ENCODE results near the gene KIF6. TPM values are rescaled to one million over a fixed set of nuclear protein-coding genes. Genes with fewer than 3 reads are reported as not detected.

Gene KIF6
- total RNA-seq, 4 donors from 2014 or later = 0.40 to 1.3 (median 0.80) TPM

DNA sequence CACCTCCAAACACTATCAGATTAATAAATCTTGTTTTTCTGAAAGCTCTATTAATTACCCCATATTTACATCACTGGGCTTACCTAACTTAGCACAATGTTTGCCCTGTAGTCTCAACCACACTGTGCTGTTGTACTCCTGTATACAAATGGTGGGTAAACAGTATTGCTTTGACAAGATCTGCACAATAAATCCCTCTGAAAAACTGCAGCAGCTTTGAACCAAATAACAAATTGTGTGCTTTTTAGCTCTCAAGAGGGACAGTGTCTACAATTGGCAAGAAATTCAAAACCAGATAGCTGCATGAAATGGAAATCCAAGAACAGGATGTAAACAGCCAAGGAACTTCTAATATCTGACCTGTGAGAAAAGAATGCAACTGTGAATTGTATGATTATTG is 10.4 kb downstream of the KIF6 start:
- TF ChIP-seq POLR2A (IDR thresholded peaks at IDR 0.05) = no peak
- no peak for TF ChIP-seq CTCF (IDR thresholded peaks at IDR 0.05)
- H3K4me3 ChIP-seq (replicated peaks in 1 of 3) = no peak overlapping the region
- no peaks in the 10 kb centered on the region for H3K36me3 ChIP-seq
- DNase-seq = no peak
- H3K27me3 ChIP-seq = no peaks in the 10 kb centered on the region
- intact Hi-C loops (cut with DNase I) = no loop called here
- H3K27ac ChIP-seq = no peak overlapping the region
- no peaks in the 10 kb centered on the region for H3K9me3 ChIP-seq
- no peaks in the 10 kb centered on the region for H3K4me1 ChIP-seq

- Histone ChIP-seq H3K36me3 (no peaks in the 10 kb centered on the region), H3K27ac (no peak overlapping the region), H3K4me3 (replicated peaks in 1 of 3) (no peak overlapping the region), H3K27me3 (no peaks in the 10 kb centered on the region), H3K9me3 (no peaks in the 10 kb centered on the region), H3K4me1 (no peaks in the 10 kb centered on the region)
- intact Hi-C loops (cut with DNase I) = no loop called here
- TF ChIP-seq POLR2A (IDR thresholded peaks at IDR 0.05) (no peak), CTCF (IDR thresholded peaks at IDR 0.05) (no peak)
- DNase-seq = no peak
- WGBS, 2 donors = 85 to 87% methylated on average over 2 of the region's 2 CpGs
These were observed 17.1 kb downstream of the KIF6 start for GRCh38 chr6:39707962-39708683.

DNA sequence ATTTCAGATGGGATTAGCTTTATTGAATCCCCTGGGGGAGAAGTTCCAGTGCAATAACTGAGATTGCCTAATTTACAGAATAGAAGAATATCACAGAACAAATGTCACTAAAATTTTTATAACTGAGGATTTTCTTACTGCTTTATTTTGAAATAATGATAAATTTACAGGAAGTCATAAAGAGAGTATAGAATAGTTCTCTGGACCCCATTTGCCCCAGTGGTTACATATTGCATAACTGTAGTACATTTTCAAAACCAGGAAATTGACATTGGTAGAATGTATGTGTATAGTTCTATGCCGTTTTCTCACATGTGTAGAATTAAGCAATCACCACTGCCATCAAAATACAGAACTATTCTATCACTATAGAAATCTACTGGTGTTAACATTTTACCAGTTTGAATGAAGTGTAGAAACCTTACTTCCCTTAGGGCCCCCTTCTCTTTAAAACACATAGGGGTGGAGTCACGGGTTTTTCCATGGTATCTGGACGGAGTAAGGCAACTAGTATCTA is 18.3 kb downstream of the KIF6 start:
- Histone ChIP-seq H3K36me3 (no peaks in the 10 kb centered on the region), H3K9me3 (no peaks in the 10 kb centered on the region), H3K4me3 (replicated peaks in 1 of 3) (no peak overlapping the region), H3K27me3 (no peaks in the 10 kb centered on the region), H3K4me1 (no peaks in the 10 kb centered on the region), H3K27ac (no peak overlapping the region)
- 67 to 68% methylated on average over 3 of the region's 3 CpGs for WGBS, 2 donors
- intact Hi-C loops (cut with DNase I) = no loop called here
- TF ChIP-seq CTCF (IDR thresholded peaks at IDR 0.05) (no peak), POLR2A (IDR thresholded peaks at IDR 0.05) (no peak)
- DNase-seq = no peak

DNA sequence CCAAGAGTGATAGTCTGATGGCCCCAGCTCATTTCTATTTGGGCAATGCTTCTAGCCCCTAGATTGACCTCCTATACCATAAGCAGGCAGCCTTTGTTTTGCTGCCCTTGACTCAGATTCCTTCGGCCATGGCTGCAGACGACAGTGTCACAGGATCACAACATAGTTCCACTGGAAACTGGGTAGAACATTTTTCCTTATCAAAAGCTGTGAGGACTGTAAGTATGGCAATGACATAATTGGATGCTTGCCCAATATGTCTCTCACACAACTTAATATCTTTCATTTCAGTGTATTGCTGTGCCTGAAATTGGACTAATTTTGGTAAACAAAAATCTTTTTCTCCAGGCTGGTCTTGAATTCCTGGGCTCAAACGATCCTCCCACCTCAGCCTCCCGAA is 22.9 kb downstream of the KIF6 start:
- Histone ChIP-seq H3K4me3 (replicated peaks in 1 of 3) (no peak overlapping the region), H3K36me3 (no peaks in the 10 kb centered on the region), H3K27me3 (no peaks in the 10 kb centered on the region), H3K4me1 (no peaks in the 10 kb centered on the region), H3K27ac (no peak overlapping the region), H3K9me3 (no peaks in the 10 kb centered on the region)
- intact Hi-C loops (cut with DNase I) = no loop called here
- DNase-seq = no peak
- WGBS, 2 donors = 87 to 93% methylated on average over 4 of the region's 4 CpGs
- TF ChIP-seq CTCF (IDR thresholded peaks at IDR 0.05) (no peak), POLR2A (IDR thresholded peaks at IDR 0.05) (no peak)

GRCh38 chr6:39700362-39700761 is 24.8 kb downstream of the KIF6 start:
- no peaks in the 10 kb centered on the region for H3K27me3 ChIP-seq
- DNase-seq = no peak
- 91 to 100% methylated on average over 1 of the region's 1 CpG for WGBS, 2 donors
- intact Hi-C loops (cut with DNase I) = no loop called here
- no peaks in the 10 kb centered on the region for H3K4me1 ChIP-seq
- TF ChIP-seq CTCF (IDR thresholded peaks at IDR 0.05) (no peak), POLR2A (IDR thresholded peaks at IDR 0.05) (no peak)
- no peaks in the 10 kb centered on the region for H3K9me3 ChIP-seq
- no peak overlapping the region for H3K27ac ChIP-seq
- H3K4me3 ChIP-seq (replicated peaks in 1 of 3) = no peak overlapping the region
- no peaks in the 10 kb centered on the region for H3K36me3 ChIP-seq
